GM23248 (cell line): ENCODE measurements around the gene HUS1. TPM values are rescaled to one million over a fixed set of nuclear protein-coding genes. Genes with fewer than 3 reads are reported as not detected.
A peak's percentile ranks its signal among the peaks of the same experiment; 100 is the strongest.

Experiments used
- DNase-seq: peaks from one replicate; pipeline ENCODE4 v3.0.0-alpha.2; 2015
- H2AFZ ChIP-seq: fragments of 200-600 bp; sonication (generic); 2 replicates; pipeline ENCODE4 v1.6.1; 2016; ENCODE audit warnings: antibody characterized with exemption
- H3F3A ChIP-seq: fragments of 200-600 bp; sonication (generic); 2 replicates; pipeline ENCODE4 v1.6.1; 2016; ENCODE audit warnings: mild to moderate bottlenecking, antibody characterized with exemption, mixed run types; ENCODE audit not compliant: insufficient read depth
- H3K27ac ChIP-seq: fragments of 200-600 bp; sonication (generic); 2 replicates; pipeline ENCODE4 v1.5.1; 2016; ENCODE audit warnings: mild to moderate bottlenecking
- H3K27me3 ChIP-seq: fragments of 200-600 bp; sonication (generic); replicated peaks from 2 replicates; pipeline ENCODE4 v1.6.1; 2016; ENCODE audit warnings: mild to moderate bottlenecking; ENCODE audit not compliant: insufficient read depth
- H3K36me3 ChIP-seq: fragments of 200-600 bp; sonication (generic); 2 replicates; pipeline ENCODE4 v1.6.1; 2016; ENCODE audit warnings: low read depth, mild to moderate bottlenecking
- H3K4me1 ChIP-seq: fragments of 200-600 bp; sonication (generic); 2 replicates; pipeline ENCODE4 v1.6.1; 2016; ENCODE audit warnings: mild to moderate bottlenecking; ENCODE audit not compliant: insufficient read depth
- H3K4me2 ChIP-seq: fragments of 200-600 bp; sonication (generic); one replicate; pipeline ENCODE4 v1.6.1; 2016; ENCODE audit warnings: mild to moderate bottlenecking; ENCODE audit not compliant: unreplicated experiment
- H3K4me3 ChIP-seq: fragments of 200-600 bp; sonication (generic); 2 replicates; pipeline ENCODE4 v1.5.1; 2016; ENCODE audit warnings: mild to moderate bottlenecking
- H3K79me2 ChIP-seq: fragments of 200-600 bp; sonication (generic); 2 replicates; pipeline ENCODE4 v1.6.1; 2016; ENCODE audit warnings: mild to moderate bottlenecking; ENCODE audit not compliant: insufficient read depth
- H3K9ac ChIP-seq: fragments of 200-600 bp; sonication (generic); 2 replicates; pipeline ENCODE4 v1.6.1; 2016; ENCODE audit warnings: mild to moderate bottlenecking
- H3K9me2 ChIP-seq: fragments of 200-600 bp; sonication (generic); 2 replicates; pipeline ENCODE4 v1.6.1; 2016; ENCODE audit warnings: mixed run types, mild to moderate bottlenecking, moderate library complexity; ENCODE audit not compliant: insufficient read depth
- H3K9me3 ChIP-seq: fragments of 200-600 bp; sonication (generic); one replicate; pipeline ENCODE4 v1.6.1; 2017; ENCODE audit warnings: low read depth
- H4K20me1 ChIP-seq: fragments of 200-600 bp; sonication (generic); 2 replicates; pipeline ENCODE4 v1.6.0; 2016; ENCODE audit not compliant: insufficient read depth
- EZH2 ChIP-seq: fragments of 200-600 bp; sonication (generic); IDR thresholded peaks from 2 replicates; pipeline ENCODE4 v1.6.1; 2018; ENCODE audit warnings: antibody characterized with exemption, mild to moderate bottlenecking; ENCODE audit not compliant: insufficient read depth, poor library complexity, severe bottlenecking
- EZH2phosphoT487 ChIP-seq: fragments of 200-600 bp; sonication (generic); IDR thresholded peaks from 2 replicates; pipeline ENCODE4 v1.6.1; 2018; ENCODE audit warnings: antibody characterized with exemption, moderate library complexity, mild to moderate bottlenecking, low read depth; ENCODE audit not compliant: insufficient read depth
- WGBS, 2 experiments: methylation state at CpG; one replicate each; pipeline ENCODE4 v1.1.6; 2015 to 2017; ENCODE audit warnings: low lambda C conversion rate in 2 of 2, low coverage in 1 of 2; ENCODE audit errors: missing lambda C conversion rate in 2 of 2; 5-methylcytosine and 5-hydroxymethylcytosine counted together
- in situ Hi-C: fragments of 300-500 bp; cut with MboI; formaldehyde crosslinking; loops from 2 replicates; pipeline ENCODE4 v1.15.0; 2020
- polyA plus RNA-seq: library from polyadenylated mRNA; unstranded; fragments of >200 nt; fragmentation: Nextera tagmentation; extraction: Ambion mirVana; gene quantifications from 2 replicates; pipeline ENCODE4 v1.2.1, GENCODE V29; 2016
- total RNA-seq: library from RNA; depleted of rRNA; stranded (reverse); fragments of >200 nt; shearing (Covaris generic); gene quantifications from 2 replicates; pipeline ENCODE4 v1.2.3, GENCODE V29; 2014

Gene HUS1
- total and polyA plus RNA-seq, 2 experiments from 2014 or later, result 23.5 to 25.0 TPM

- Histone ChIP-seq H3K9me2 (no peaks in the 10 kb centered on the region), H3F3A (peaks cover 22% of the 10 kb centered on the region), H3K79me2 (no peaks in the 10 kb centered on the region), H3K4me1 (peaks cover 40% of the 10 kb centered on the region), H3K27me3 (no peaks in the 10 kb centered on the region), H3K4me2 (no peak overlapping the region), H2AFZ (0 out of 2 replicates have a peak overlapping the region, but pooled peaks have one; percentile 13), H3K4me3 (no peak overlapping the region), H4K20me1 (no peaks in the 10 kb centered on the region), H3K36me3 (no peaks in the 10 kb centered on the region), H3K27ac (no peak overlapping the region), H3K9ac (no peak overlapping the region), H3K9me3 (no peaks in the 10 kb centered on the region)
- no peak for TF ChIP-seq EZH2phosphoT487
- TF ChIP-seq EZH2, result no peak
- DNase-seq, result no peak
- WGBS, 2 experiments, result 96% methylated on average over 6 of the region's 6 CpGs
- in situ Hi-C loops, result no loop called here
Measured at GRCh38 chr7:47938574-47939165, 40.7 kb downstream of the HUS1 start.

GRCh38 chr7:47937711-47938573 is 41.5 kb downstream of the HUS1 start:
- H3K27ac ChIP-seq, result no peak overlapping the region
- in situ Hi-C loops, result no loop called here
- no peaks in the 10 kb centered on the region for H3K9me2 ChIP-seq
- H3K36me3 ChIP-seq, result no peaks in the 10 kb centered on the region
- H4K20me1 ChIP-seq, result no peaks in the 10 kb centered on the region
- DNase-seq, result no peak
- H3K9ac ChIP-seq, result no peak overlapping the region
- no peak overlapping the region for H3K4me2 ChIP-seq
- H3K9me3 ChIP-seq, result no peaks in the 10 kb centered on the region
- no peaks in the 10 kb centered on the region for H3K27me3 ChIP-seq
- H3K79me2 ChIP-seq, result no peaks in the 10 kb centered on the region
- H2AFZ ChIP-seq, result no peak overlapping the region
- H3K4me1 ChIP-seq, result peaks cover 34% of the 10 kb centered on the region
- TF ChIP-seq EZH2, result no peak
- no peak for TF ChIP-seq EZH2phosphoT487
- no peak overlapping the region for H3K4me3 ChIP-seq
- peaks cover 25% of the 10 kb centered on the region for H3F3A ChIP-seq
- 97% methylated on average over 11 of the region's 11 CpGs for WGBS, 2 experiments

- no peak overlapping the region for H3K4me3 ChIP-seq
- WGBS, 2 experiments, result 71 to 89% methylated on average over 9 to 16 of the region's 17 CpGs
- TF ChIP-seq EZH2phosphoT487 (no peak), EZH2 (no peak)
- H3K4me2 ChIP-seq, result no peak overlapping the region
- no peaks in the 10 kb centered on the region for H3K9me3 ChIP-seq
- H3K27me3 ChIP-seq, result no peaks in the 10 kb centered on the region
- H4K20me1 ChIP-seq, result no peaks in the 10 kb centered on the region
- H3K27ac ChIP-seq, result no peak overlapping the region
- in situ Hi-C loops, result no loop called here
- H2AFZ ChIP-seq, result no peak overlapping the region
- H3K9me2 ChIP-seq, result no peaks in the 10 kb centered on the region
- no peaks in the 10 kb centered on the region for H3K36me3 ChIP-seq
- H3F3A ChIP-seq, result peaks cover 32% of the 10 kb centered on the region
- H3K4me1 ChIP-seq, result peaks cover 34% of the 10 kb centered on the region
- no peaks in the 10 kb centered on the region for H3K79me2 ChIP-seq
- no peak overlapping the region for H3K9ac ChIP-seq
- no peak for DNase-seq
Measured at GRCh38 chr7:47937065-47937687, 42.2 kb downstream of the HUS1 start.

- no peak overlapping the region for H3K27ac ChIP-seq
- H3K9ac ChIP-seq, result no peak overlapping the region
- H3K9me3 ChIP-seq, result no peaks in the 10 kb centered on the region
- H3F3A ChIP-seq, result peaks cover 32% of the 10 kb centered on the region
- H3K79me2 ChIP-seq, result no peaks in the 10 kb centered on the region
- no peaks in the 10 kb centered on the region for H3K27me3 ChIP-seq
- in situ Hi-C loops, result no loop called here
- no peak for DNase-seq
- no peak overlapping the region for H2AFZ ChIP-seq
- 83 to 88% methylated on average over 4 of the region's 4 CpGs for WGBS, 2 experiments
- no peaks in the 10 kb centered on the region for H3K36me3 ChIP-seq
- no peaks in the 10 kb centered on the region for H4K20me1 ChIP-seq
- H3K4me1 ChIP-seq, result peaks cover 34% of the 10 kb centered on the region
- H3K4me3 ChIP-seq, result no peak overlapping the region
- no peak for TF ChIP-seq EZH2
- no peak for TF ChIP-seq EZH2phosphoT487
- no peaks in the 10 kb centered on the region for H3K9me2 ChIP-seq
- H3K4me2 ChIP-seq, result no peak overlapping the region
Measured at GRCh38 chr7:47936323-47936722, 43.1 kb downstream of the HUS1 start.
